ENCODE data around the gene PIEZO1.

Gene PIEZO1

DNA sequence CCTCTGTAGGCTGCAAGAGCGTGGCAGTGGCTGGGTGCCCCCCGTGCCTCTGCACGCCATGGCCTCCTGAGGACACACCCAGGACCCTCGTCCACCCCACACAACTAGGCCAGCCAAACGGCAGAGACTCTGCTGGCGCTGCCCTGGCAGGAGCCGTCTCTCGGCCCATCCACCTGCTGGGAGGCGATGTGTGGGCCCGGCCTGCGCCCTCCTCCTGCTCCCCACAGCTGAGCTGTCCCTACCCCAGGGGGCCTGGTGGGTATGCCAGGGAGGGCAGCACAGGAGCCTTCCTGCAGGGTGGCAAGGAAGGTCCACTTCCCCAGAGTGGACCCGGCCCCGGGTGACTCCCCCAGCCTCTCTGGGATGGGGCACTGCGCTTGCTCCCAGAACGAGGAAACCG, 85.8 kb downstream of the PIEZO1 start:
- Histone ChIP-seq H3K9ac (ENCODE audit: low read depth, low read length) (no peak overlapping the region), H3K36me3 (ENCODE audit: insufficient read depth, low read length) (no peaks in the 10 kb centered on the region; the same call in 1 of the 2 replicates), H3K9me3 (ENCODE audit: control insufficient read depth, insufficient read depth, low read length) (no peaks in the 10 kb centered on the region), H3K4me1 (ENCODE audit: insufficient read depth, low read length) (no peaks in the 10 kb centered on the region)

DNA sequence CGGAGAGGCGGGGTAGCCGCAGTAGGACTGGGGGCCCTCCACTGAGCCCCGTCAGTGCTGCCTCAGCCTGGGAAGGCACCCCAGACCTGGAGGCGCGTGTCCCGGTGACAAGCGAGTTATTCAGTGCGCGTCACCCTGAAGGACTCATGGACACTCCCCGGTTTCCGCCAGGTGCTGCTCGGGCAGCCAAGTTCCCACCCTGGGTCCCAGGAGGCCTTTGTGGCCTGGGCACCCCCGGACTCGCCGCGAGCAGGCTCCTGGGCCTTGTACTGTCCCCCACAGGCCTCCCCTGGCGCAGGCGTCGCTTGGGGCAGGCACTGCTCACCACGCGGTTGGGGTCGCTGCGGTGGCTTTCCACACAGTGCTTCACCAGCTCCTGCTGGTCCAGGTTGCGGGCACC, 86.4 kb downstream of the PIEZO1 start:
- no peaks in the 10 kb centered on the region; the same call in 1 of the 2 replicates for H3K36me3 ChIP-seq (ENCODE audit: insufficient read depth, low read length)
- no peaks in the 10 kb centered on the region for H3K9me3 ChIP-seq (ENCODE audit: control insufficient read depth, insufficient read depth, low read length)
- no peaks in the 10 kb centered on the region for H3K4me1 ChIP-seq (ENCODE audit: insufficient read depth, low read length)
- no peak overlapping the region for H3K9ac ChIP-seq (ENCODE audit: low read depth, low read length)

DNA sequence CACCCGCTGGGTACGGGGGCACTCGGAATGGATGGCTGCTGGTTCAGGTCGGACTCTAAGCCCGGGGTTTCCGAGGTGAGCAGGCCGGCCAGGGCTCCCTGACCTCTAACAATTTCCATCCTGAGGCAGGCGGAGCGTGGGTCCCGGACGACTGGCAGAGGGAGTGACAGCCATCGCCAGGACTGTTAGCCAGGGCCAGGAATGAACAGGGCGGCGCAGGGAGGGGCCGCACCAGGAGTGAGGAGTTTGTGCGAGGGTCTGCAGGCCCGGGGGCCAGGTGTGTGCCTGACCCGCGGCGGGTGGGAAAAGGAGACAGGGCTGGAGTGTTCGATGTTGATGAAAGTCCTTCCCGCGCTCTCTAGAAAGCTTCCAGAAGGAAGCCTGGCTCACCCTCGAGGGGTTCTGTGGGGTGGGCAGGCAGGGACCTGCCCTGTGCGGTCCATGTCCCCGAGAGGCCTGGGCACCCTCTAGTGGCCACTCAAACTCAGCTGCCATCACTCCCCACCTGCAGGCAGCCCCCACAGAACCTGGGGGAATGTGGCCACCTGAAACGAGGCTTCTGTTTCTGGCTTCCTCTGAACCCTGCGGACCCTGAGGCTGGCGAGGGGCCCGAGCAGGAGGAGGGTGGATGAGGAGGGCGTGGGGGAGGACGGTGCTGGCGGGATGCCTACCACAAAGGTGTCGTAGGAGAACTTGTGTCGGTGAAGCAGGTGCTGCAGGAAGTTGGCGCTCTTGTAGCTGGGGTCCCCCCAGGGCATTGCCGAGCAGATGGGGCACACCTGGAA, 87.0 kb downstream of the PIEZO1 start:
- no peaks in the 10 kb centered on the region for H3K9me3 ChIP-seq (ENCODE audit: control insufficient read depth, insufficient read depth, low read length)
- no peaks in the 10 kb centered on the region; the same call in 1 of the 2 replicates for H3K36me3 ChIP-seq (ENCODE audit: insufficient read depth, low read length)
- no peaks in the 10 kb centered on the region for H3K4me1 ChIP-seq (ENCODE audit: insufficient read depth, low read length)
- H3K9ac ChIP-seq (ENCODE audit: low read depth, low read length) = no peak overlapping the region

DNA sequence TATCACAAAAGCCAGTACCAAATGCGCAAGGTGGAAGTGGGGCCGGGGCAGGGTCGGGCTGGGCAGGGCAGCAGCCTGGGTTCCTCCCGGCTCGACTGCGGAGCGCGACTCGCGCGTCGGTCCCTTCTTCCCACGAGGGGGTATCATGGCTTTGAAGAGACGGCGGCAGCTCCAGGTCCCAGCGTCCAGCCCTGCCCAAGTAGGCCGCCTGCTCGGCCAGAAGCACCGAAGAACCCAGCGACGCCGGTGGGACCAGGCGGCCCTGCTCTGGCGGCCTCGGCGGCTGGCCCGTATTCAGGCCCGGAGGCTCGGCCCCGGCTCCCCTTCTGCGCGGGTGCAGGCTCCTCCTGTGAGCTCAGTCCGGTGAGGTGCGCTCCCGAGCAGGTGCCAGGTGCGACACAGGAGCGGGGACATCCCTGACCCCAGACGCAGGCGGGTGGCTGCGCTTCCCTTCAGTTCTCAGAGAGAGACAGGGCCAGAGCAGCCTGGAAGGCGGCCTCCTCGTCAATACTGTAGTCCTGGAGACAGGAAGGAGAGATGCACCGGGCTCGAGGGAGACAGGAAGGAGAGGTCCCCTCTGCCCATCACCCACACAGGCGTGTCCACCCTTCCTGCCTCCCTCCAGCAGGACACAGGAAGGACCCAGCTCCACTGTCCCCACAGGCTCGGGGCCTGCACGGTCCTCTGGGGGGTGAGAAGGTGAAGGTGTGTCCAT, 87.7 kb downstream of the PIEZO1 start:
- H3K9me3 ChIP-seq (ENCODE audit: control insufficient read depth, insufficient read depth, low read length) = no peaks in the 10 kb centered on the region
- no peaks in the 10 kb centered on the region; the same call in 1 of the 2 replicates for H3K36me3 ChIP-seq (ENCODE audit: insufficient read depth, low read length)
- no peaks in the 10 kb centered on the region for H3K4me1 ChIP-seq (ENCODE audit: insufficient read depth, low read length)
- H3K9ac ChIP-seq (ENCODE audit: low read depth, low read length) = no peak overlapping the region

DNA sequence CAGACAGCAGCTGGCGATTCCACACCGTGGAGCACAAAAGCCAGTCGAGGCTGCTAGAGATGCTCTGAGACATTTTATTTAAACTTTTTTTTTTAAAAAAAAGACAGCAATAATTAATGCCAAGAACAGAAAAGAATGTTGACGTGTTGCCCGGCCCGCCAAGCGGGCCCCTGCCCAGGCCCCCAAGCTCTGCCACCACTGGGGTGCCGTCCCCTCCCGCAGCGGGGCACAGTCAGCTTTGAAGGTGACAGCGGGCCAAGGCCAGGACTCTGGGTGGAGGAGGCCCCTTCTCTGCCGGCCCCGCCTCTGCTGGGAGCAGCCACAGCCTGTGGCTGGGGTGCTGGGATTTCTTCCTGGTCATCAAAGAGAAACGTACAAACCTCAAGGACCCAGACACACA, 88.6 kb downstream of the PIEZO1 start:
- no peak overlapping the region for H3K9ac ChIP-seq (ENCODE audit: low read depth, low read length)
- no peaks in the 10 kb centered on the region for H3K4me1 ChIP-seq (ENCODE audit: insufficient read depth, low read length)
- H3K36me3 ChIP-seq (ENCODE audit: insufficient read depth, low read length) = no peaks in the 10 kb centered on the region; the same call in 1 of the 2 replicates
- no peaks in the 10 kb centered on the region for H3K9me3 ChIP-seq (ENCODE audit: control insufficient read depth, insufficient read depth, low read length)

DNA sequence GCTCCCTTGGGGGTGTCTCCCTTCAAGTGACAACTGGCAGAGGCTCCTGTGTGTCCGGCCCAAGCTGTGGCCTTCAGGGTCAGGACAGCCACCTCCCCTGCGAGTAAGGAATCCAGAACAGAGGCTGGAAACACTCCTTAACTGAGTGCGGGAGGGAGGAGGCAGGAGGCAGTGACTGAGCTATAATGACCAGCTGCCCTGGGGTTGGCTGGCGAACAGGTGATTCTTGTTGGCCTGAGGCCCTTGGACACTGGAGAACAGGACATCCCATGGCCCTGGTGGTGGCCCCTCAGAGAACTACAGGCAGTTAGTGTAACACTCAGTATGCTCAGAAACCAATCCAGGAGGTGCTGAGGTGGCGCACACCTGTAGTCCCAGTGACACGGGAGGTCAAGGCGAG, 89.3 kb downstream of the PIEZO1 start:
- no peaks in the 10 kb centered on the region for H3K9me3 ChIP-seq (ENCODE audit: control insufficient read depth, insufficient read depth, low read length)
- no peaks in the 10 kb centered on the region; the same call in 1 of the 2 replicates for H3K36me3 ChIP-seq (ENCODE audit: insufficient read depth, low read length)
- H3K9ac ChIP-seq (ENCODE audit: low read depth, low read length) = no peak overlapping the region
- no peaks in the 10 kb centered on the region for H3K4me1 ChIP-seq (ENCODE audit: insufficient read depth, low read length)

DNA sequence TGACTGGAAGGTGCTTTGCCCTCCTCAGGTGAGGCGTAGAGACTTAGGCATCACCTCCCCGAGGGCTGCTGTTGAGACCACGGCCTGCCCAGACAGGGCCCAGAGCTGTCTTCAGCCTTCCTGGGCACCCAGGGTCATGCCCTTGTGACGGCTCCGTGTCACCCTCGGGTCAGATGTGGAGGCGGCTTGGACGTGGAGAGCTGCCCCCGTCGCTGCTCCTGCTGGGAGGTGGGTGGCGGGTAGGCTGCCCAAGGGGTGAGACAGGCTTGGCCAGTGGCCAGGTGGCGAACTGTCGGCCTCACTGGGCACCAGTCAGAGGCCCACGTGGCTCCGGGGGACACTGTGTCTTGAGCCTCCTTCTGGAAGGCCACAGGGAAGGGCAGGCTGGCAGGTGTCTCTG, 89.8 kb downstream of the PIEZO1 start:
- Histone ChIP-seq H3K4me1 (ENCODE audit: insufficient read depth, low read length) (no peaks in the 10 kb centered on the region), H3K36me3 (ENCODE audit: insufficient read depth, low read length) (no peaks in the 10 kb centered on the region; the same call in 1 of the 2 replicates), H3K9ac (ENCODE audit: low read depth, low read length) (no peak overlapping the region), H3K9me3 (ENCODE audit: control insufficient read depth, insufficient read depth, low read length) (no peaks in the 10 kb centered on the region)

DNA sequence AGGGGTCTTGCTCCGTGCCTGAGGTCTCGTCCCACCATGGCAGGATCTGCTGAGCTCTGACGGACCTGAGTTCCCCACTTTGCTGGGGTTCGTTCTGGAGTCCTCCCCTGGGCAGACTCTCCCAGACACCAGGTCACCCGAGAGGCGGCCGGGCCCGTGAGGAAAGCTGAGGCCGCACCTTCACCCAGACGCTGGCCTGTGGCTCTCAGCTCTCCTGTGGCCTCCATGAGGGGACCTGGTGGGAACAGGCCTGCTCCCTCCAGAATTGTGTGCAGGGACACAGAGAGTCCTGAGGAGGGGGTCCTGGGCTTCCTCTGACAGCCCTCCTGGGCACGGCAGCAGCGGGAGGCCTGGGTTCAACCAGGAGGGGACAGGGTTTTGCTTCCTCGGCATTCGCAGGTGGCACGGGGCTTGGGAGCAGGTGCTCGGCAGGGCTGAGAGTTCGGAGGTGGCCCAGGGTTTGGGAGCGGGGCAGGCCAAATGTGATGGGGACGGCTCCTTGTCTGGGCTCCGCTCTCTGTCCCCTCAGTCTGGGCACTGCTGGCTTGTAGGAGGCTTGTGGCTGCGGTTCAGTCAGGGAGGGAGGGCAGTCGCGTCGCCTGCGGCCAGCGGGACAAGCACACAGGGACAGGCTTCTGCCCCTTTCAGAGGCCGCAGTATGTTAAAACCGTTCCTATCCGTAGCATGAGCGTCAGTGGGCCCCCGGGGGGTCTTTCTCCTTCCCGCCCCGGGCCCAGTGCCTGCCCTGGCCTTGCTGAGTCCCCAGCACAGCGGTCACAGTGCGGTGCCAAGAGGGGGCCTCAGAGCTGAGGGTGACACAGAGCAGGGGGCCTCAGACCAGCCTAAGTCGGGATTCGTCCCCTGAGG, 90.6 kb downstream of the PIEZO1 start:
- H3K9me3 ChIP-seq (ENCODE audit: control insufficient read depth, insufficient read depth, low read length) = no peaks in the 10 kb centered on the region
- no peaks in the 10 kb centered on the region for H3K4me1 ChIP-seq (ENCODE audit: insufficient read depth, low read length)
- no peaks in the 10 kb centered on the region; the same call in 1 of the 2 replicates for H3K36me3 ChIP-seq (ENCODE audit: insufficient read depth, low read length)
- H3K9ac ChIP-seq (ENCODE audit: low read depth, low read length) = no peak overlapping the region

DNA sequence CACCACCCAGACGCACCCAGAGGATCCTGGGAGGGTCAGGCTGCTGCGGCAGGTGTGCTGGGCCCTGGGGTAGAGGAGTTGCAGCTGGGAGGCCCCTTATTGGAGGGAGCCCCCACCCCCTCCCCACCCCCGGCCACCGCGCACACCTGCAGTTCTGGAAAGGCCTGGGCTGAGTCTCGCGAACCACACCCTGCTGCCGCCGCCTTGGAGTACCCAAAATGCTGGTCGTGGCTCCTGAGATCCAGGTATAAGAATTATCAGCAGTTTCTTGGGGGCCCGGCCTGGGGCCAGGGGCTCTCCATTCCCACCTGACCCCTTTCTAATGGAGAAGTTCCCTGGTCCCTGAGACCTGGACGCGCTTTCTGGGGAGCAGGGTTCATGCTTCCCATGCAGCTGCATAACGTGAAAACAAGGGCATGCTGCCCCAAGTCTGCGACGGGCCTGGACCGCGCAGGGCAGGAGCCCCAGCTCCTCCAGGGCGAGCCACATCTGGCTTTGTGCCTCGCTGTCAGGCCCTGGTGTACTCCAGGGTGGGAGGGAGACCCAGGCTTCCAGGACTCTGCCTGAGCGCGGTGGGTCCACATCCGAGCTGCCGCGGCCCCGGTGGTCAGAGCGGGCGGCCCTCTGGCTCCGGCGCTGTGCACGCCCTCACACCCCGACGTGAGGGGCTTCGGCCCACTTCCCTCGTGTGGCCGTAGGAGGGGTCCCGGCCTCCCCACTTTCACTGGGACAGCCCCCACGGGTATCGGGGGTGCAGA, 91.4 kb downstream of the PIEZO1 start:
- Histone ChIP-seq H3K9ac (ENCODE audit: low read depth, low read length) (no peak overlapping the region), H3K36me3 (ENCODE audit: insufficient read depth, low read length) (no peaks in the 10 kb centered on the region; the same call in 1 of the 2 replicates), H3K4me1 (ENCODE audit: insufficient read depth, low read length) (no peaks in the 10 kb centered on the region), H3K9me3 (ENCODE audit: control insufficient read depth, insufficient read depth, low read length) (no peaks in the 10 kb centered on the region)

DNA sequence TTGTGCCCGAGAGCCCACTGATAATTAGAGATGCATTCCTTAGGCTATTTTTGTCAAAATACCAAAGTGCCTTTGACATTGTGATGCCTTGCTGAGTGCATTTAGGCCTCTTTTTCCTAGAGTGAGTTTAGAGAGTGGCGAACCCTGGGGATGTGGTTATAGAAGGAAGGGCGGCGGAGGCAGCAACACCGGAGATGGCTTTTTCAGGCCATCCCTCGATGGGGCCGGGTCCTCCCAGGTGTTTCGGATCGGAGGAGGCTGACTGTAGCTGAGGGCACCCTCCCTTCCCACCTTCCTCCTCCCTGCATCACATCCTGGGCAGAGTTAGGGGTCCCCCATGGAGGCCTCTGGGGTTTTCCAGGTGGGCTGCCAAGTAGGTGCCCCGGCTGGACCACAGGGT, 92.2 kb downstream of the PIEZO1 start:
- Histone ChIP-seq H3K36me3 (ENCODE audit: insufficient read depth, low read length) (no peaks in the 10 kb centered on the region), H3K9ac (ENCODE audit: low read depth, low read length) (no peak overlapping the region), H3K9me3 (ENCODE audit: control insufficient read depth, insufficient read depth, low read length) (no peaks in the 10 kb centered on the region), H3K4me1 (ENCODE audit: insufficient read depth, low read length) (no peaks in the 10 kb centered on the region; the same call in 1 of the 2 replicates)

DNA sequence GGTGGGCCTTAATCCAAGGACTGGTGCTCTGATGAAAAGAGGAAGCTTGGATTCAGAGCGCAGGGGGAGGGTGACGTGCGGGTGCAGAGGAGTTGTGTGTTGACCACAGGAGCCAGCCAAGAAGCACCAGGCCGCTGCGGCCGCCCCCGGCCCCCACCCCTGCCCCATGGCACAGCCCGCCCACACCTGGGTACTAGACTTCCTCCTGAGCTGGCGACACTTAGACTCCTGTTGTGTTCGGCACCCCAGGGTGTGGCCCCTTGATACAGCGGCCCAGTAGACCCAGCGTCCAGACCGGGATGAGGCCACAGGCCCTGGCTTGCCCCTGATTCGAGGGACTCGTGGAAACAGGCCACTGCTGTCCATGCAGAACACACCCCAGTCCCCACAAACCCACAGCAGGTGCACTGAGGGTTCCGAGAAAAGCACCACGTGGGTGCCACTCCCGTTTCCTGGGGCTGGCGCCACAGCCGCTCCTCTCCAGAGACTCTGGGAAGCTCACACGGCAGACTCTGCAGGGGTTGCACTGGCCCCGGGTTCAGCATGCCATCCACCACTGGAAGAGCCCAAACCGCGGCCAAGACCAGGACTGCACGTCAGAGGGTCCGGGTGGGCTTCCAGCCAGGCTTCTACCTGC, 93.0 kb downstream of the PIEZO1 start:
- Histone ChIP-seq H3K4me1 (ENCODE audit: insufficient read depth, low read length) (no peaks in the 10 kb centered on the region; the same call in 1 of the 2 replicates), H3K9me3 (ENCODE audit: control insufficient read depth, insufficient read depth, low read length) (no peaks in the 10 kb centered on the region), H3K9ac (ENCODE audit: low read depth, low read length) (no peak overlapping the region), H3K36me3 (ENCODE audit: insufficient read depth, low read length) (no peaks in the 10 kb centered on the region)

DNA sequence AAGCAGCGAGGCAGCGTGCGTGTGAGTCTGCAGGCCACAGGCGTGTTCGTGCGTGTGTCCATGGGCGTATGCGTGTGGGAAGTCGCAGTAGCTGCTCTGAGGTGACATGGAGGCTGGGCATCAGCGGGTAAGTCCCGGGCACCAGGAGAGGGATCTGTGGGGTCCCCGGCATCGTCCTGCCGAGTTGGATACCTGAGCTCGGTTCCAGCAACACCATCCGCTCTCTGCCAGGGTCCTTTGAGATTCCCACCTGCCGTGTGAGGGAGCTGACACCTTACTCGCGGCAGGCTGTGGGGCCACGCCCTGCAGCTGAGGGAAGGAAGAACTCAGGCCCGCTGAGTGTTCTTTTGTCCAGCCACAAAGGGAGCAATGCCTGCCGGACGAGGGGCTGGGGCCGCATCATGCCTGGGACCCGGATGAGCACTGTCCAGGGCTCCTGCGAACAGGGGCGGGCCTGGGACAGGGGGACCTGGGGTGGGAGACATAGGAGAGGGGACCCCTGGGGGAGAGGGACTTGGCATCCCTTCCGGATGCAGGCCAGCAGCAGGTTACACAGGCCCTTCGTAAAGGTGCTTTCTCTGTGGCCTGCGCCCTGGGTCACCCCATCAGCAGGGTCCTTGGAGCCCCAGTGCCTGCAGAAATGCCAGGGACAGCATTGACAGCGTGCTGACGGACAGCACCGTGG, 93.7 kb downstream of the PIEZO1 start:
- Histone ChIP-seq H3K9ac (ENCODE audit: low read depth, low read length) (no peak overlapping the region), H3K9me3 (ENCODE audit: control insufficient read depth, insufficient read depth, low read length) (no peaks in the 10 kb centered on the region), H3K4me1 (ENCODE audit: insufficient read depth, low read length) (no peaks in the 10 kb centered on the region; the same call in 1 of the 2 replicates), H3K36me3 (ENCODE audit: insufficient read depth, low read length) (no peaks in the 10 kb centered on the region)

All from ES-I3 (cell line).